ENCODE results near the gene EFHC1. TPM values are rescaled to one million over a fixed set of nuclear protein-coding genes. Genes with fewer than 3 reads are reported as not detected.
"Not testable (repeated sequence)": the region's sequence is repeated elsewhere in the genome, so short reads cannot be mapped to it uniquely, and the experiment has no call there.

Gene EFHC1
- total RNA-seq, 1 donor from 2014 or later: 23.2 TPM

DNA sequence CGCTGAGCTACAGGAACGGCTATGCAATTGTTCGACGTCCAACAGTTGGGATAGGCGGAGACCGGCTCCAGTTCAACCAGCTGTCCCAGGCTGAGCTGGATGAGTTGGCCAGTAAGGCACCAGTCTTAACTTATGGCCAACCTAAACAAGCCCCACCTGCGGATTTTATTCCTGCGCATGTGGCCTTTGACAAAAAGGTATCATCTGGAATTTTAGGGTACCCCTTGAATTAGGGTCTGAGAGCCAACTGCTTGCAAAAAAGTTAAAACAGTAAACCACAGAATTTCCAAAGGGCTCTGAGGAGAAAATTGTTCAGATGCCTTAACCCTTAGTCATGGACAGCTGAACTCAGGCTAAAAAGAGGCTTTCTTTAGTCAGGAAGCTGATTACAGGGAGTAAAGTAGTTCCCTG lies 3.8 kb downstream of the EFHC1 start:
- ATAC-seq (ENCODE audit: low read depth): no peak
- intact Hi-C loops (cut with micrococcal nuclease): no loop called here
- H3K4me1 Mint-ChIP-seq: peaks cover 7% of the 10 kb centered on the region
- no peaks in the 10 kb centered on the region for H3K9me3 Mint-ChIP-seq
- POLR2A ChIA-PET: no interaction called here
- H3K27ac Mint-ChIP-seq: no peak overlapping the region
- peaks cover 9% of the 10 kb centered on the region for H3K36me3 Mint-ChIP-seq (ENCODE audit: low read depth)
- TF ChIP-seq, protein P1, sequence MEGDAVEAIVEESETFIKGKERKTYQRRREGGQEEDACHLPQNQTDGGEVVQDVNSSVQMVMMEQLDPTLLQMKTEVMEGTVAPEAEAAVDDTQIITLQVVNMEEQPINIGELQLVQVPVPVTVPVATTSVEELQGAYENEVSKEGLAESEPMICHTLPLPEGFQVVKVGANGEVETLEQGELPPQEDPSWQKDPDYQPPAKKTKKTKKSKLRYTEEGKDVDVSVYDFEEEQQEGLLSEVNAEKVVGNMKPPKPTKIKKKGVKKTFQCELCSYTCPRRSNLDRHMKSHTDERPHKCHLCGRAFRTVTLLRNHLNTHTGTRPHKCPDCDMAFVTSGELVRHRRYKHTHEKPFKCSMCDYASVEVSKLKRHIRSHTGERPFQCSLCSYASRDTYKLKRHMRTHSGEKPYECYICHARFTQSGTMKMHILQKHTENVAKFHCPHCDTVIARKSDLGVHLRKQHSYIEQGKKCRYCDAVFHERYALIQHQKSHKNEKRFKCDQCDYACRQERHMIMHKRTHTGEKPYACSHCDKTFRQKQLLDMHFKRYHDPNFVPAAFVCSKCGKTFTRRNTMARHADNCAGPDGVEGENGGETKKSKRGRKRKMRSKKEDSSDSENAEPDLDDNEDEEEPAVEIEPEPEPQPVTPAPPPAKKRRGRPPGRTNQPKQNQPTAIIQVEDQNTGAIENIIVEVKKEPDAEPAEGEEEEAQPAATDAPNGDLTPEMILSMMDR (IDR thresholded peaks at IDR 0.05): no peak
- CTCF ChIA-PET: interaction anchor here (1.6 kb wide), 1 partner anchor 228 kb away, joined by 4 read pairs; no protein-coding TSS in a partner anchor
- DNase-seq: no peak
- no peak overlapping the region for H3K4me3 Mint-ChIP-seq
- no peaks in the 10 kb centered on the region for H3K27me3 Mint-ChIP-seq

DNA sequence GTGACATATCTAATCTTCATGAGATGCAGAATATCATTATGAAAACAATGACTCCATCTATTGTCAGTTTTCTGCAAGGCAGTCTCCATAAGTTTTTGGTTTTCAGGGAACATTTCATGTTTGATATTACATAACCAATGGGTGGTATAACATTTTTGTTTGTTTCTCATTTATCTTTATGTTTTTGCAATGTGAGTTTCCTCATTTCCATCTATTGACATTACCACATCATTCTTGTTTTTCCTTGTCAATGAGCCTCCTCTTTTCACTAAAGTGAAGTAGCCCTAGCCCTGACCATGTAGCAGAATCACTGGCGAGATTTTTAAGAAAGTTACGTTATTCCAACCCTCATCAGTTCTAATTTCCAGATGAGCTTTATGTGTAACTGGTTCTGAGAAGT lies 4.4 kb downstream of the EFHC1 start:
- POLR2A ChIA-PET: no interaction called here
- TF ChIP-seq, protein P1 (IDR thresholded peaks at IDR 0.05): no peak
- intact Hi-C loops (cut with micrococcal nuclease): no loop called here
- Mint-ChIP-seq H3K4me1 (peaks cover 3% of the 10 kb centered on the region), H3K27ac (no peak overlapping the region), H3K27me3 (no peaks in the 10 kb centered on the region), H3K9me3 (peaks cover 2% of the 10 kb centered on the region), H3K36me3 (ENCODE audit: low read depth) (peaks cover 13% of the 10 kb centered on the region), H3K4me3 (no peak overlapping the region)
- DNase-seq (no peak), ATAC-seq (ENCODE audit: low read depth) (no peak)
- CTCF ChIA-PET: no interaction called here

DNA sequence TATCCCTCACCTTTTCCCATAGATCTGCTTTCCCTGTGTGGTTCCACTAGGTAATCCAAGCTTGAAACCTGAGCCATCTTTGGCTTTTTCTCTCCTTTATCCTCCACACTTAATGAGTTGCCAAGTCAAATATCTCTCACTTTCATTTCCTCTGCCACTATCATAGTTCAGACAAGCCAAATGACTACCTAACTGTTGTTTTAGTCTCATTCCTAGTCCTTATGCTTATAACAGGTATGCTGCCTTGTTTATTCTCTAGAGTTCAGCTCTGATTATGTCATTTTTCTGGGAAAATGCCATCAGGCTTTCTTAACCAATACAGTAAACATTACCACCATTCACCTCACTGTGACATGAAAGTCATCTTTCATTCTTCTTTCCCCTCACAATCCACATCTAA lies 6.5 kb downstream of the EFHC1 start:
- intact Hi-C loops (cut with micrococcal nuclease): no loop called here
- ATAC-seq (ENCODE audit: low read depth) (no peak), DNase-seq (no peak)
- H3K4me3 Mint-ChIP-seq: no peak overlapping the region
- H3K4me1 Mint-ChIP-seq: no peaks in the 10 kb centered on the region
- no peak overlapping the region for H3K27ac Mint-ChIP-seq
- TF ChIP-seq, protein P1 (IDR thresholded peaks at IDR 0.05): no peak
- POLR2A ChIA-PET: interaction anchor here (0.7 kb wide), 1 partner anchor 162 kb away, joined by 3 read pairs; no protein-coding TSS in a partner anchor
- H3K9me3 Mint-ChIP-seq: peaks cover 2% of the 10 kb centered on the region
- CTCF ChIA-PET: no interaction called here
- H3K27me3 Mint-ChIP-seq: no peaks in the 10 kb centered on the region
- H3K36me3 Mint-ChIP-seq (ENCODE audit: low read depth): peaks cover 25% of the 10 kb centered on the region

DNA sequence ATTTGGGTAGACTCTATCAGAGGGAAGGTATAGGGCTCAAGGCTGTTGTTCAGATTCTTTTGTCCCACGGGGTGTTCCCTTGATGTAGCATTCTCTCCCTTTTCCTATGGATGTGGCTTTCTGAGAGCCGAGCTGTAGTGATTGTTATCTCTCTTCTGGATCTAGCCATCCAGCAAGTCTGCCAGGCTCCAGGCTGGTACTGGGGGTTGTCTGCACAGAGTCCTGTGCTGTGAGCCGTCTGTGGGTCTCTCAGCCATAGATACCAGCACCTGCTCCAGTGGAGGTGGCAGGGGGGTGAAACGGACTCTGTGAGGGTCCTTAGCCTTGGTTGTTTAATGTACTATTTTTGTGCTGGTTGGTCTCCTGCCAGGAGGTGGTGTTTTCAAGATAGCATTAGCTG lies 13.2 kb downstream of the EFHC1 start:
- H3K4me1 Mint-ChIP-seq; H3K27me3 Mint-ChIP-seq; CTCF ChIA-PET; POLR2A ChIA-PET; H3K27ac Mint-ChIP-seq; DNase-seq; intact Hi-C loops (cut with micrococcal nuclease); H3K4me3 Mint-ChIP-seq; H3K9me3 Mint-ChIP-seq; ATAC-seq (ENCODE audit: low read depth): not testable (repeated sequence)
- H3K36me3 Mint-ChIP-seq (ENCODE audit: low read depth): peaks cover 39% of the 10 kb centered on the region

DNA sequence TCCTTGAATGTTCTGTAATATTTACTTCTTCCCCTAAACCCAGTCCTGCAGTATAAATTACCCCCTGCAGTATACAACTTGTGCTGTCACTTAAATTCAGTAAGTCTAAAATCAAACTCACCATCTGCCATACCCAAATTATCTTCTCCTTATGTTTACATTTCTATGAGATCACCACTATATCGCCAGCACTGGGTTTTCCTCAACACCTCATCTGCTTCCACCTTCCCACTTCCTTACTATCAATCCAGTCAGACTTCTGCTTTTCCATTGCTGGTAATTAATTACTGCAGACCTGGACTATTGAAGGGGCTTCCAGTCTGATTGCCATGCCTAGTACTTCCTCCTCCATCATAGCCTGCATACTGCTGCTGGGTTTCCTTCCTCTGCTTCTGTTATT lies 15.2 kb downstream of the EFHC1 start:
- Mint-ChIP-seq H3K36me3 (ENCODE audit: low read depth) (peaks cover 37% of the 10 kb centered on the region), H3K27ac (no peak overlapping the region), H3K4me3 (no peak overlapping the region), H3K27me3 (no peaks in the 10 kb centered on the region), H3K4me1 (no peaks in the 10 kb centered on the region), H3K9me3 (no peaks in the 10 kb centered on the region)
- DNase-seq (no peak), ATAC-seq (ENCODE audit: low read depth) (no peak)
- TF ChIP-seq, protein P1 (IDR thresholded peaks at IDR 0.05): no peak
- CTCF ChIA-PET: no interaction called here
- POLR2A ChIA-PET: no interaction called here
- intact Hi-C loops (cut with micrococcal nuclease): no loop called here

DNA sequence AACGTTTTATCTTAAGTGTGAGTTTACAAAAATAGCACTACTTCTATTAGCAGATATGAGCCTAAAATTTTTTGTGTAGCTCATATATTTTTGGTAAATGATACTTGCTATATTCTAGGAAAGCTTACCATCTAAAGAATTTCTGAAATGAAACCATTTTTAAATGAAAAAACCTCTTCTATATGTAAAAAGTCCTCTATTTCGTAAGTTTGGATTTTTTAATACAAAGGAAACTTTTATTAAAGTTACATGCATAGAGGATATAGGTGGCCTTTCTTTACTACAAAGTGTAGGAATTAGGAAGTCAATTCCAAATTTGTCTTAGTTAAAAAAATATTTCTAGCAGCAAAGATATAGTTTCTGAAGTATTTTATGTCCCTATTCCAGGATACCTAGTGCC lies 18.8 kb downstream of the EFHC1 start:
- H3K27me3 Mint-ChIP-seq: no peaks in the 10 kb centered on the region
- H3K27ac Mint-ChIP-seq: no peak overlapping the region
- H3K4me1 Mint-ChIP-seq: no peaks in the 10 kb centered on the region
- no peak for DNase-seq
- POLR2A ChIA-PET: no interaction called here
- peaks cover 37% of the 10 kb centered on the region for H3K36me3 Mint-ChIP-seq (ENCODE audit: low read depth)
- no peak for ATAC-seq (ENCODE audit: low read depth)
- CTCF ChIA-PET: no interaction called here
- no peak overlapping the region for H3K4me3 Mint-ChIP-seq
- H3K9me3 Mint-ChIP-seq: peaks cover 2% of the 10 kb centered on the region
- intact Hi-C loops (cut with micrococcal nuclease): no loop called here
- TF ChIP-seq, protein P1 (IDR thresholded peaks at IDR 0.05): no peak

Measured in activated B cell treated with CpG ODN at 0.5 μM for 24 hours (primary cell).